Measurements from ENCODE around the gene ULBP2. TPM values are rescaled to one million over a fixed set of nuclear protein-coding genes. Genes with fewer than 3 reads are reported as not detected.
"Not testable (repeated sequence)": the region's sequence is repeated elsewhere in the genome, so short reads cannot be mapped to it uniquely, and the experiment has no call there.

Gene ULBP2
- total RNA-seq, 1 donor from 2014 or later: 0.14 TPM

DNA sequence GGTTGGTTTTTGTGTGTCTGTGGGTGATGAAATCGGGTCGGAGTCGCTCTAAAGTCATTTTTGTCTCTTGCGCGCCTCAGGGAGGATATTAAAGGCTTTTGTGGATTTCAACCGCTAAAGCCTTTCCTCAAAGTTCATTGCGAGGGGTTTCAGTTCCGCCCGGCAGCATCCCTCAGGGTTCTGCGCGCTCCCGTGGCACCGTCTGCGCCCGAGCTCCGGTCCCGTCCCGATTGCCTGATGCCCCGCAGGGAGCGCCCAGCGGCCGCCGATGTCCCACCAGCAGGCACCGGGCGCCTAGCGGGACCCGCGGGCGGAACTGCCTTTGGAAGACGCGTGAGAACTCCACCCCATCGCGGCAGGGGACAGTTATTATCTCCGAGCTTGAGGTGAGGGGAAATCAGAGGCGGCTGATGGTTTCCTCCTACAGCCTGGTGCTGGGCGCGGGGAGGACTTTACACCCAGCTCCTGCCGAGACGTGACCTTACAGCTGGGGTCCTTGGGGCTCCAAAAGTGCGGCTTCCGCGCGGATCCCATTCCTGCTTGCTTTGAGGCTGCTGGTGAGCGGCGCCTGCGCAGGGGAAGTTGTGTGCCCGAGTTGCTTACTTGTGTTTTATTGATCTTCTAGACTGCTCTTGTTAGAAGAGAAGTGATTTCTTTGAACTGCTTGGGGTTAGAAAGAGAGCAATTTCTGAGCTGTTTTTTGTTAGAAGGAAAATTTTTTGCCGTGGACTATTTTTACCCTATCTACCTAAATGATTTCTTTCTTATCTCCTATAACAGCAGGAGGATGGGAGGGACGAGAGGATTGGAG lies 49.1 kb downstream of the ULBP2 start:
- Mint-ChIP-seq H3K36me3 (ENCODE audit: low read depth) (peaks cover 11% of the 10 kb centered on the region), H3K9me3 (peaks cover 11% of the 10 kb centered on the region)

GRCh38 chr6:149991472-149991795 lies 49.6 kb downstream of the ULBP2 start:
- intact Hi-C loops (cut with micrococcal nuclease): loop anchor here (2.0 kb wide), 2 partner anchors 21 to 53 kb away; no protein-coding TSS in a partner anchor
- Mint-ChIP-seq H3K4me3 (ENCODE audit: low read depth) (peak overlapping the region; percentile 79), H3K9me3 (peaks cover 11% of the 10 kb centered on the region), H3K27me3 (ENCODE audit: low read depth) (peaks cover 90% of the 10 kb centered on the region), H3K4me1 (ENCODE audit: low read depth) (peaks cover 29% of the 10 kb centered on the region), H3K36me3 (ENCODE audit: low read depth) (peaks cover 11% of the 10 kb centered on the region)
- not testable (repeated sequence) for DNase-seq (ENCODE audit: low spot score); H3K27ac Mint-ChIP-seq

More for the DNA sequence above, 49.1 kb downstream of the ULBP2 start:
- no peak for DNase-seq (ENCODE audit: low spot score)
- Mint-ChIP-seq H3K4me3 (ENCODE audit: low read depth) (peak overlapping the region; percentile 79), H3K27me3 (ENCODE audit: low read depth) (peaks cover 91% of the 10 kb centered on the region), H3K4me1 (ENCODE audit: low read depth) (peaks cover 29% of the 10 kb centered on the region), H3K27ac (no peak overlapping the region)
- intact Hi-C loops (cut with micrococcal nuclease): loop anchor here (2.0 kb wide), 2 partner anchors 22 to 52 kb away; no protein-coding TSS in a partner anchor

DNA sequence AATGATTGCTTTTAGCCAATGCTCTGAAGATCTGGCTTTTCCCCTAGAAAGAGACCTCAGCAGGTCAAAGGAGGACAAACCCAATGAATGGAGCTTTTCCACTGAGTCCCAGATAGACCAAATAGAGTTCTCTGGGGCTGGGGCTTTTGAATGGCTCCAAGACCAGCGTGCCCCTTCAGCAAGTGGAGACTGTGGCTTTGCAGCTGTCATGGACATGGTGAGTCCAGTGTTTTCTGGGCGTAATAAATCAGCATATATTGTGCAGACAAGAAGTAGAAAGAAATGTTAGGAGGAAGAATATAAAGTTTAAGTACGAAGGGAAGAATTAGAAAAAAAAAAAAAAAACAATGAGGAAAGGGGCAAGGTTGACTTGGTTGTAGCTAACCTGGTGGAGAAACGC lies 50.0 kb downstream of the ULBP2 start:
- no peak for DNase-seq (ENCODE audit: low spot score)
- no peak overlapping the region for H3K27ac Mint-ChIP-seq
- H3K4me1 Mint-ChIP-seq (ENCODE audit: low read depth): peaks cover 29% of the 10 kb centered on the region
- H3K9me3 Mint-ChIP-seq: peaks cover 11% of the 10 kb centered on the region
- H3K36me3 Mint-ChIP-seq (ENCODE audit: low read depth): peaks cover 11% of the 10 kb centered on the region
- no peak overlapping the region for H3K4me3 Mint-ChIP-seq (ENCODE audit: low read depth)
- peaks cover 90% of the 10 kb centered on the region for H3K27me3 Mint-ChIP-seq (ENCODE audit: low read depth)
- intact Hi-C loops (cut with micrococcal nuclease): loop anchor here (1.0 to 2.0 kb wide), 3 partner anchors 9 to 53 kb away; no protein-coding TSS in a partner anchor

DNA sequence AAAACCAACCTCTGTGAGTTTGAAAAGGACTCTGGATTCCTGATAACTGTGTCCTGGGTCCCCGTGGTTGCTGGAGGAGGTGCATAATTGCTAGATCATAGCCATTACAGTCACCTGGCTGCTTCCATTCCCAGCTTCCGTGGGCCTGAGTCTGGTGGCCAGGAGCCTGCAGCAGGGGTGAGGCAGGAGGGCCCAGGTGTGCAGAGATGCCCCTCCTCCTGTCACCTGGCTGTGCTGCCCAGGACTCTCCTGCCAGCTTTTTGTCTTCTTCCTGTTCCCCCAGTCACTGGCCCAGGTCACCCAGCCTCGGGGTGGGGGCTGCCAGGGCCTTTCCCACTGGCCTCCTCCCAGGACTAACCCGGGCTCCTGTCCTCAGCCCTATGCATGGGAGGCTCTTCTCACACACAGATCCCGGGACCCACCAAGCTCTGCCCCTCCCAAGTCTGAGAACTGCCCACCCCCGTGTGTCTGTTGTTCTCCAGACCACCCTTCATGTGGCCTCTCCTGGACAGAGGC lies 53.5 kb downstream of the ULBP2 start:
- H3K4me1 Mint-ChIP-seq (ENCODE audit: low read depth): peaks cover 21% of the 10 kb centered on the region
- peaks cover 79% of the 10 kb centered on the region for H3K27me3 Mint-ChIP-seq (ENCODE audit: low read depth)
- peaks cover 7% of the 10 kb centered on the region for H3K36me3 Mint-ChIP-seq (ENCODE audit: low read depth)
- no peaks in the 10 kb centered on the region for H3K9me3 Mint-ChIP-seq
- intact Hi-C loops (cut with micrococcal nuclease): no loop called here
- no peak overlapping the region for H3K27ac Mint-ChIP-seq
- DNase-seq (ENCODE audit: low spot score): no peak
- H3K4me3 Mint-ChIP-seq (ENCODE audit: low read depth): no peak overlapping the region

- H3K27me3 Mint-ChIP-seq (ENCODE audit: low read depth): peaks cover 74% of the 10 kb centered on the region
- no peak for DNase-seq (ENCODE audit: low spot score)
- H3K4me3 Mint-ChIP-seq (ENCODE audit: low read depth): no peak overlapping the region
- peaks cover 23% of the 10 kb centered on the region for H3K4me1 Mint-ChIP-seq (ENCODE audit: low read depth)
- intact Hi-C loops (cut with micrococcal nuclease): no loop called here
- no peaks in the 10 kb centered on the region for H3K9me3 Mint-ChIP-seq
- no peak overlapping the region for H3K27ac Mint-ChIP-seq
- H3K36me3 Mint-ChIP-seq (ENCODE audit: low read depth): peaks cover 4% of the 10 kb centered on the region
These were observed 54.2 kb downstream of the ULBP2 start for GRCh38 chr6:149995971-149996370.

Other genes starting within 250 kb of the ULBP2 start
- gene LATS1, start 223.9 kb upstream of the ULBP2 start, total RNA-seq: 27.8 and 28.4 TPM in 2 replicates
- gene NUP43, start 195.5 kb upstream of the ULBP2 start, total RNA-seq: 70.8 and 80.6 TPM in 2 replicates
- gene PCMT1, start 192.3 kb upstream of the ULBP2 start, total RNA-seq: 112 TPM in 2 replicates
- gene LRP11, start 77.7 kb upstream of the ULBP2 start, total RNA-seq: 3.6 and 4.3 TPM in 2 replicates
- not detected in 2 replicates for gene RAET1E, start 43.9 kb upstream of the ULBP2 start, total RNA-seq
- gene RAET1G, start 18.9 kb upstream of the ULBP2 start, total RNA-seq: not detected in 2 replicates
- 0.41 and 0.48 TPM in 2 replicates for gene ULBP1, start 21.9 kb downstream of the ULBP2 start, total RNA-seq
- gene RAET1L, start 83.5 kb downstream of the ULBP2 start, total RNA-seq: not detected in 2 replicates
- gene ULBP3, start 127.1 kb downstream of the ULBP2 start, total RNA-seq: 0.52 and 0.53 TPM in 2 replicates
- gene PPP1R14C, start 201.0 kb downstream of the ULBP2 start, total RNA-seq: 0.11 and 0.23 TPM in 2 replicates